Measurements from ENCODE around the gene NPTX2.

- TF ChIP-seq CTCF (conservative IDR thresholded peaks at IDR 0.05): no peak
- TF ChIP-seq EZH2 (IDR thresholded peaks at IDR 0.05; ENCODE audit: low read depth): no peak
Observed at GRCh38 chr7:98617051-98617959, at the start of gene NPTX2.
